ENCODE measurements around the gene SLC12A7.

Gene SLC12A7

GRCh38 chr5:1124205-1125029 is 12.6 kb upstream of the SLC12A7 start:
- DNase-seq, result no peak

GRCh38 chr5:1123418-1124147 is 11.7 kb upstream of the SLC12A7 start:
- DNase-seq, result no peak

GRCh38 chr5:1122511-1123294 is 10.8 kb upstream of the SLC12A7 start:
- no peak for DNase-seq

- DNase-seq, result no peak
Observed at GRCh38 chr5:1121891-1122290, 10.0 kb upstream of the SLC12A7 start.

GRCh38 chr5:1121044-1121443 is 9.2 kb upstream of the SLC12A7 start:
- DNase-seq, result no peak

- DNase-seq, result no peak
Observed at GRCh38 chr5:1120236-1120999, 8.6 kb upstream of the SLC12A7 start.

GRCh38 chr5:1119312-1119831 is 7.5 kb upstream of the SLC12A7 start:
- no peak for DNase-seq

GRCh38 chr5:1118738-1119137 is 6.9 kb upstream of the SLC12A7 start:
- no peak for DNase-seq

- DNase-seq, result no peak
Observed at GRCh38 chr5:1118231-1118698, 6.4 kb upstream of the SLC12A7 start.

- no peak for DNase-seq
Observed at GRCh38 chr5:1116977-1117376, 5.1 kb upstream of the SLC12A7 start.

GRCh38 chr5:1116109-1116740 is 4.4 kb upstream of the SLC12A7 start:
- no peak for DNase-seq

- no peak for DNase-seq
Observed at GRCh38 chr5:1115123-1115815, 3.4 kb upstream of the SLC12A7 start.

- DNase-seq, result no peak
Observed at GRCh38 chr5:1113805-1114586, 2.1 kb upstream of the SLC12A7 start.

- DNase-seq, result no peak
Observed at GRCh38 chr5:1113332-1113690, 1.4 kb upstream of the SLC12A7 start.

- no peak for DNase-seq
Observed at GRCh38 chr5:1112596-1113331, 901 bp upstream of the SLC12A7 start.

GRCh38 chr5:1111241-1111726 is 579 bp downstream of the SLC12A7 start:
- DNase-seq, result no peak

GRCh38 chr5:1110307-1111240 is 1.3 kb downstream of the SLC12A7 start:
- DNase-seq, result no peak

Data from activated CD4-positive, alpha-beta T cell treated with anti-CD3 and anti-CD28 coated beads, Interleukin-2, amount 50 U/mL, for 4 hours (primary cell).